Spleen (tissue), 7 donors: ENCODE measurements around the gene NR2F6.

Experiments used
- POLR2A ChIP-seq, 3 donors: fragments of 450-650 bp; IDR thresholded peaks; one replicate each; pipeline ENCODE4 v1.5.1; 2017; ENCODE audit warnings: antibody characterized with exemption in 3 of 3, mild to moderate bottlenecking in 1 of 3
- POLR2AphosphoS5 ChIP-seq, 3 donors: sonication (generic); formaldehyde crosslinking; IDR thresholded peaks; one replicate each; pipeline ENCODE4 v1.5.1; 2017; ENCODE audit warnings: antibody characterized with exemption in 3 of 3
- TF ChIP-seq, protein P1 (sequence below), 11 experiments: fragments of 200-600 bp in 7 of 11; fragments of 450-650 bp in 4 of 11; sonication (generic) in 4 of 11; IDR thresholded peaks in 8 of 11; conservative IDR thresholded peaks in 3 of 11; 1 replicate in 7 of 11; 2 replicates in 4 of 11; pipeline versions ENCODE4 v1.4.0 to v1.8.0; 2016 to 2021; ENCODE audit warnings: antibody characterized with exemption in 11 of 11, inconsistent platforms in 4 of 11, mild to moderate bottlenecking in 1 of 11
- donor health status: DM: no; HTN: no; CAD: no; lungs with moderate emphysema.
- donor health status: DM: no; HTN: no; CAD: no.
- donor health status: DM: no; HTN: no; CAD: no.

DNA sequence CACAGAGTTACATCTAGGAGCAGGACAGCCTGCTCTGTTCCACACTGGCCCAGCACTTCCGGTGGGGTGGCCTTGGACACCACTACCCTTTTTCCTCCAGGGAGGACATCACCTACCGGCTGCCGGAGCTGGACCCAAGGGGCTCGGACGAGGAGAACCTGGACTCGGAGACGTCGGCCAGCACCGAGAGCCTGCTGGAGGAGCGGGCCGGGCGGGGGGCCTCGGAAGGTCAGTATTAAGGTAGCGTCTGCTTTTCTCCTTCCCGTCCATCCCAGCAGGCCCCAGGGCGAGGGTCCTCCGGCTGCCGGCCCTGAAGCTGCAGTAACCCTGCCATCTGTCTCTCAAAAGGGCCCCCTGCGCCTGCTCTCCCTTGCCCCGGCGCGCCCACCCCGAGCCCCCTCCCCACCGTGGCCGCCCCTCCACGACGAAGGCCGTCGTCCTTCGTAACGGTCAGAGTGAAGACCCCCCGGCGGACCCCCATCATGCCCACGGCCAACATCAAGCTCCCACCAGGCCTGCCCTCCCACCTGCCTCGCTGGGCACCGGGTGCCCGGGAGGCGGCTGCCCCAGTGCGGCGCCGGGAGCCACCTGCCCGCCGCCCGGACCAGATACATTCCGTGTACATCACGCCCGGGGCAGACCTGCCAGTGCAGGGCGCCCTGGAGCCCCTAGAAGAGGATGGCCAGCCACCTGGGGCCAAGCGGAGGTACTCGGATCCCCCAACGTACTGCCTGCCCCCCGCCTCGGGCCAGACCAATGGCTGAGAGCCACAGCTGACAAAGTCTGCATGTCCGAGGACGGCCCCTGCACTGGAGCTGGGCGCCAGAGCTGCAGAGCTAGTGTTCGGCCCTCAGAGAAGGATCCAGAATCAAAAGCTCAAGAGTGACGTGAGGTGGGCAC is 33.9 kb downstream of the NR2F6 start:
- TF ChIP-seq, protein P1, sequence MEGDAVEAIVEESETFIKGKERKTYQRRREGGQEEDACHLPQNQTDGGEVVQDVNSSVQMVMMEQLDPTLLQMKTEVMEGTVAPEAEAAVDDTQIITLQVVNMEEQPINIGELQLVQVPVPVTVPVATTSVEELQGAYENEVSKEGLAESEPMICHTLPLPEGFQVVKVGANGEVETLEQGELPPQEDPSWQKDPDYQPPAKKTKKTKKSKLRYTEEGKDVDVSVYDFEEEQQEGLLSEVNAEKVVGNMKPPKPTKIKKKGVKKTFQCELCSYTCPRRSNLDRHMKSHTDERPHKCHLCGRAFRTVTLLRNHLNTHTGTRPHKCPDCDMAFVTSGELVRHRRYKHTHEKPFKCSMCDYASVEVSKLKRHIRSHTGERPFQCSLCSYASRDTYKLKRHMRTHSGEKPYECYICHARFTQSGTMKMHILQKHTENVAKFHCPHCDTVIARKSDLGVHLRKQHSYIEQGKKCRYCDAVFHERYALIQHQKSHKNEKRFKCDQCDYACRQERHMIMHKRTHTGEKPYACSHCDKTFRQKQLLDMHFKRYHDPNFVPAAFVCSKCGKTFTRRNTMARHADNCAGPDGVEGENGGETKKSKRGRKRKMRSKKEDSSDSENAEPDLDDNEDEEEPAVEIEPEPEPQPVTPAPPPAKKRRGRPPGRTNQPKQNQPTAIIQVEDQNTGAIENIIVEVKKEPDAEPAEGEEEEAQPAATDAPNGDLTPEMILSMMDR (IDR thresholded peaks at IDR 0.05 in 8 of 11, conservative IDR thresholded peaks at IDR 0.05 in 3 of 11) = no peak
- TF ChIP-seq POLR2A (IDR thresholded peaks at IDR 0.05) (no peak), POLR2AphosphoS5 (IDR thresholded peaks at IDR 0.05) (peak in 1 of 3 donors; percentile 43)
